HG02610 (cell line): ENCODE measurements around the gene SNAP29.
"Not testable (repeated sequence)": the region's sequence is repeated elsewhere in the genome, so short reads cannot be mapped to it uniquely, and the experiment has no call there.

Experiments
- ATAC-seq: cut with Tn5 transposase; IDR thresholded peaks from one replicate; pipeline ENCODE4 v1.9.1; 2021; ENCODE audit warnings: mild to moderate bottlenecking, moderate library complexity; ENCODE audit not compliant: unreplicated experiment

The SNAP29 gene

GRCh38 chr22:20834206-20834605, 24.6 kb upstream of the SNAP29 start:
- no peak for ATAC-seq

GRCh38 chr22:20834725-20835124, 24.1 kb upstream of the SNAP29 start:
- no peak for ATAC-seq

GRCh38 chr22:20836987-20837823, 21.6 kb upstream of the SNAP29 start:
- no peak for ATAC-seq

GRCh38 chr22:20839354-20839753, 19.5 kb upstream of the SNAP29 start:
- not testable (repeated sequence) for ATAC-seq

DNA sequence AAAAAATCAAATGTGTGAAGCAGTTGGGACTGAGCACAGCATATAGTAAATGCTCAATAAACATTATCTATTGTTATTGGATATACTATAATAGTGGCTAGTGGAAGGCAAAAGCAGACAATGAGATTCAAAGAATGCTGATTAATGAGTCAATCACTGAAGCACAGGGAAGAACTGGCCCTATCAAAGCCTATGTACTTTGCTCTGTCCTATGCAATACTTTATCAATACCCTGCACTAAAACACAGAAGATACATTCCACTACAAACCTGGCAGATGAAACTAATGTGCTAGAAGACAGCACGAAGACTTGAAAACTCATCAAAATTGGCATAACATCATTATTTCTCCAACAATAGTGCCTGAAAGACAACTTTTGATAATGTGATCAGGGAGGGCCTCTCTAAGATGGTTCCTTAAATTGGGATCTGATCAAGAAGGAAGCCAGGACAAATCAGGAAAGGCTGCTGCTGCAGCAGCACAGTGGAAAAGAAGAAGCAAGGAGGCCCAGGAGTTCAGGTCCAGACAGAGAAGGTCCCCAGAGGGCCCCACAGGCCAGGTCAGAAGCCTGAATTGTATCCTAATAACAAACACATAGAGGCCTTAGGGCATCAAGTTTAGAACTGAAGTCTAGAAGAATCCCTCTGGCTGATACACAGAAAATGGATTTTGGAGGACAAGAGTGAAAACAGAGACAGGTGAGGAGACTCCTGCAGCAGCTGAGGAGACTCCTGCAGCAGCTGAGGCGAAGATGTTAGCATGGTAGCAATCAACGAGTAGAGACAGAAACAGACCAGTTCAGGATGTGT, 18.8 kb upstream of the SNAP29 start:
- no peak for ATAC-seq

DNA sequence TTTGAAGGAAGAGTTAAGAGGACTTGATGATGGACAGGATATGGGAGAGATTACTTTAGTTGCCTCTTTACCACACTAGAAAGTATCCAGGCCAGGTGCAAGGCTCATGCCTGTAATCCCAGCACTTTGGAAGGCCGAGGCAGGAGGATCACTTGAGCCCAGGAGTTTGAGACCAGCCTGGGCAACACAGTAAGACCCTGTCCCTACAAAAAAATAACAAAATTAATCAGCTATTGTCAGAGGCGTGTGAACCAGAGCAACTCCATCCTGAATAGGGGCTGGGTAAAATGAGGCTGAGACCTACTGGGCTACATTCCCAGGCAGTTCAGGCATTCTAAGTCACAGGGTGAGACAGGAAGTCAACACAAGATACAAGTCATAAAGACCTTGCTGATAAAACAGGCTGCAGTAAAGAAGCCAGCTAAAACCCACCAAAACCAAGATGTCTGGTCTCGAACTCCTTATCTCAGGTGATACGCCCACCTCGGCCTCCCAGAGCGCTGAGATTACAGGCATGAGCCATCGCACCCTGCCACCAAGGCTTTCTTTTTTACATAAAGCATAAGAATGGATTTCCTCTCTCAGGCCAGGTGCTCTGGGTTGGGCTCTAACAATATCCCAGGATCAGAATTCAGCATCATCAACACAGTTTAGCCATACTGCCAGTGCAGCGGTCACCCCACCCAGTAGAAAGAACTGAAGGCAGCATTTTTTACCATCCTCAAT, 18.0 kb upstream of the SNAP29 start:
- ATAC-seq, result no peak

- no peak for ATAC-seq
Observed at GRCh38 chr22:20843501-20843900, 15.3 kb upstream of the SNAP29 start.

GRCh38 chr22:20844055-20845037, 14.5 kb upstream of the SNAP29 start:
- no peak for ATAC-seq

GRCh38 chr22:20847318-20847822, 11.4 kb upstream of the SNAP29 start:
- ATAC-seq, result no peak

DNA sequence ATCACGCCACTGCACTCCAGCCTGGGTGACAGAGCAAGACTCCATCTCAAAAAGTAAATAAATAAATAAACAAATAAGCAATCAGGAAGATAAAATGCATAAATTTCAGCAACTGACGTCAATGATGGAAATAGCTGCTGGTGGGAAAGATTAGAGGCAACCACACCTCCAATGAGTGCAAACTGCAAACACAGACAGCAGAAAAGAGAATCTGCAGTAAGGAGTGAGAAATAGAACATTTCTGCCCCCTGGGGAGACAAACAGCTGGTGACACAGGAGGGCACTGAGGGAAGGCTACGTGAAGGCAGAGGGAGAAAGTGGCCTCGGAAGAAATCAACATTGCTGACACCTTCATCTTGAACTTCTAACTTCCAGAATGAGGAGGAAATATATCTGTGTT, 6.7 kb upstream of the SNAP29 start:
- no peak for ATAC-seq

- no peak for ATAC-seq
Observed at GRCh38 chr22:20852503-20852902, 6.3 kb upstream of the SNAP29 start.

DNA sequence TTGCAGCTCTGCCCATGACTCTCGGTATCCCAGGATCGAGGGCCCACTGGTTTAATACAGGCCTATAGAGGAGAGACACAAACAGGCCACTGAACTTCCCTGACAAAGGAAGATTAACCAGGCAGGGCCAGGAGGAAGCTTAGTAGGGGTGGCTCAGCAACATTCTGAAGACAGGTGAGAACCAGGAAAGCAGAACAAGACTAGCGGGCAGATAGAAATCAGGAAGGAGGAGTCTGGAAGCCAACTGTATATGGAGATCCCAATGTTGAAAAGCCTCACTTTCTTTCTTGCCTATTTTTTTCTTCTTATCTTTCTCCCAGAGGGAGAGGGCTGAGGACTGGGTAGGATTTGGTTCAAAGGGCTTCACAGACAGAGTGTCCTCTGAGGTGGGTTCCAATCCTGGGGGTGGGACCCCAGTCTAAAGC, 5.6 kb upstream of the SNAP29 start:
- no peak for ATAC-seq

- no peak for ATAC-seq
Observed at GRCh38 chr22:20857247-20857643, 1.6 kb upstream of the SNAP29 start.

- ATAC-seq, result peak; percentile 47
Observed at GRCh38 chr22:20857838-20858614, 781 bp upstream of the SNAP29 start.

GRCh38 chr22:20859615-20860014, 808 bp downstream of the SNAP29 start:
- ATAC-seq, result no peak

DNA sequence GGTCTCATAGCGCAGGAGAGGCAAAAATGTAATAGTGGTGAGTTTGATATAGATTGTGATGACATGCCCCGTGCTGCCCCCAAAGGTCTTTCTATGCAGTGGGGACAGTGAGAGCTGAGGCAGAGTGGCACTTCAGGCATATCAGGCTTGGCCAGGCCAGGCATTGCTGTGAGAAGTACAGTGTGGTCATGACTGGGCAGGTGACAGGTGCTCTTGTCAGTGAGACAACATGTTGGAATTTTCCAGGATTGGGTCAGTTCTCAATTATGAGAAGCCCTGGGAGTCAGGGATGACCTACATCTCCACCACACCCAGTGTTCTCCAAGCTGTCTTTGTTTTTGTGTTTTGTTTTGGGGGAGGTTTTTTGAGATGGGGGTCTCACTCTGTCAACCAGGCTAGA, 3.7 kb downstream of the SNAP29 start:
- no peak for ATAC-seq

- ATAC-seq, result no peak
Observed at GRCh38 chr22:20863366-20863765, 4.6 kb downstream of the SNAP29 start.

DNA sequence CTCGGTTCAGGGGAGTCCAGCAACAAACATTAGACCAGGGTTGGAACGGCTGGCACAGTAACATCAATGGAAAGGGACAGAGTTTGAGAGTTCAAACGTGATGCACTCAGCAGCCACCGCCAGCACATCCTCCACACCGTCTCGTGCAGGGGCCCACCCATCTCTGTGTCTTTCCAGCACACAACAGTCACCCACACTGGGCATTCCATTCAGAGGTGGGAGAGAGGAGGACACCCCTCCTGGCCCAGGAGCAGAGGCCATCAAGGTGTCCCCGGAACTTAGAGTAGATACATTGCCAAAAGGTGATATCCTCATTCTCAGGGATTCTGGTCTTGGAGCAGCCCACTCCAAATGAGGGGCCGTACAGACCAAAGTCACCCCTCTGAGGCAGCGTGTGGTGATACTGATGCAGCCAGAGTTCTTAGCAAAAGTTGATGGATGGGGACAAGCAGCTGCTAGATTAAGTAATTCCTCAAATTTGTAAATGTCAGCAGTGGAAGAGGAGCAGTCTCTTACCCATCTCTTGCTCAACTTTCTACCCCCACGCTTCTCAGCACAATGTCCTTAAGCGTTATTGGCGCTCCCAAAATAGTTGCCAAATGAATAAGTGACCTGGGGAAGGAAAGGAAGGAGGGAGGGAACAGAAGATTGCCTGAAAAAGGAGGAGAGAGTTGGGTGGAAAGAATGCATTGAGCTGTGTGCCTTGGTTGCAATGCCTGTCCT, 5.5 kb downstream of the SNAP29 start:
- no peak for ATAC-seq

DNA sequence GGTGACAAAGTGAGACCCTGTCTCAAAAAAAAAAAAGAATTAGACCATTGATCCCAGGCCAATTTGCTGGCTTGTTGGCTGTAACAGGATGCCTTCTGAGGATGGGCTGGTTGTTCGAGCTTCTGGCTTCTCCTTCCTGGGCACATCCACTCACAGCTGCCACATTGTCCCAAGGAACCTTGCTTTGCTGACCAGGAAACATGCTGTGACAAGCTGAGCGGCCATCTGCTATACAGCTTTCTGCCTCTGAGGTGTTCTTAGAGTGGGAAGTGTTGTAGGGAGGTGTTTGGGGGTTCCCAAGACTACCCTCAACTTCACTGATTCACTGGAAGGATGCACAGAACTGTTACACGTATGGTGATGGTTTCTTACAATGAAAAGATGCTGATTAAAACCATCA, 6.5 kb downstream of the SNAP29 start:
- no peak for ATAC-seq
